H1 (cell line): ENCODE results near the gene NGFR. TPM values are rescaled to one million over a fixed set of nuclear protein-coding genes. Genes with fewer than 3 reads are reported as not detected.

Source experiments
- BACH1 ChIP-seq: IDR thresholded peaks from 2 replicates; pipeline ENCODE4 v1.6.1; 2012; ENCODE audit warnings: low read length, improper control_type of control experiment
- CREB1 ChIP-seq: IDR thresholded peaks from 2 replicates; pipeline ENCODE4 v1.6.1; 2012; ENCODE audit warnings: inconsistent platforms
- E2F6 ChIP-seq: IDR thresholded peaks from 2 replicates; pipeline ENCODE4 v1.6.1; 2012; ENCODE audit warnings: inconsistent platforms
- SIX5 ChIP-seq: IDR thresholded peaks from 2 replicates; pipeline ENCODE4 v1.6.1; 2011; ENCODE audit warnings: mild to moderate bottlenecking, low read depth, low read length
- polyA plus RNA-seq, 7 experiments: library from polyadenylated mRNA; depleted of rRNA in 3 of 7; stranded (reverse) in 5 of 7; unstranded in 2 of 7; fragments of >200 nt in 5 of 7; fragments of 200-250 nt in 2 of 7; gene quantifications; 1 replicate in 5 of 7; 2 replicates in 1 of 7; 4 replicates in 1 of 7; pipeline versions ENCODE4 v1.2.1 to v1.2.3, GENCODE V29; 2011 to 2013; ENCODE audit warnings: missing spikeins in 2 of 7, mixed read lengths in 2 of 7
- total RNA-seq: library from RNA; stranded (reverse); fragmentation: NEBNext Ultra II Directional; extraction: Animal tissue kit (Norgen Biotek cat#: 25700); gene quantifications from 2 replicates; pipeline ENCODE4 v1.2.1, GENCODE V29; 2021
- TF ChIP-seq, protein P1 (sequence below): IDR thresholded peaks from 2 replicates; pipeline ENCODE4 v1.6.1; 2011; ENCODE audit warnings: low read length, improper control_type of control experiment
- TF ChIP-seq, protein P2 (sequence below): IDR thresholded peaks from 2 replicates; pipeline ENCODE4 v1.6.1; 2012; ENCODE audit warnings: inconsistent platforms

The NGFR gene
- total and polyA plus RNA-seq, 2 of the 8 experiments (the other 6 are each of a cell fraction or from before 2014, with no cell fraction given) = 8.1 to 10.3 TPM

DNA sequence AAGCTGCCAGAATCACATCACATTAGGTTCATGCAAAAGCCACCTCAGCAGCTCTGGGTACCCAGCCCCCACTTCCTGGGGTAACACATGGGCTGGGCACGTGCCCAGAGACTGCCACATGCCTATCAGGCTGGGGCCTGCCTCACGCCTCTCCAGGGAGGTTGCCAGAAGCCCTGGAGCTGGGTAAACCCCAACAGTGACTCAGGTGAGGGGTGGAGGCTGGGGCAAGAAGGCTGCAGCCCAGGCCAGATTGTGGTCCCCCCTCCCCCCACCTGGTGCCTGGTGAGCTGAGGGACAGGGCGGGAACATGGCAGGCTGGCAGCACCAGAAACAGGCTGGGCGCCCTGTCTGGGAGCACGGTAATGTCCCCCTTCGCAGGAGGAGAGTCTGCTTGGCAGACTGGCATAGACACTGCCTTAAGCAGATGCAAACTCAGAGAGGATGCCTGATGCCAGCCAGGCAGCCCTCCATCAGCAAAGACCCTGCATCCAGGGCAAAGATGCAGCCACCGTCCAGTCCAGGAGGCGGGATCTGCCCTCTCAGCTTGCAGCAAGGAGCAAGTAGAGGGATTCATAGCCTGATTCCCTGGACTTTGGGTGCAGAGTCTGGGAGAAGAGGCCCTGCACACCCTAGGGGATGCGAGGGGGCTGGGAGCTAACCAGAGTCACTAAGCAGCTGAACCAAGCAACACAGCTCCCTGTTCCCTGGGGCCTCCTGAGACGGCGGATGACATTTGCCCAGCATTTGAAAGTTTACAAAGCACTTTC is 28.8 kb downstream of the NGFR start (continued):
- TF ChIP-seq, protein P1, sequence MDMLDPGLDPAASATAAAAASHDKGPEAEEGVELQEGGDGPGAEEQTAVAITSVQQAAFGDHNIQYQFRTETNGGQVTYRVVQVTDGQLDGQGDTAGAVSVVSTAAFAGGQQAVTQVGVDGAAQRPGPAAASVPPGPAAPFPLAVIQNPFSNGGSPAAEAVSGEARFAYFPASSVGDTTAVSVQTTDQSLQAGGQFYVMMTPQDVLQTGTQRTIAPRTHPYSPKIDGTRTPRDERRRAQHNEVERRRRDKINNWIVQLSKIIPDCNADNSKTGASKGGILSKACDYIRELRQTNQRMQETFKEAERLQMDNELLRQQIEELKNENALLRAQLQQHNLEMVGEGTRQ = no peak
- TF ChIP-seq CREB1 = no peak
- no peak for TF ChIP-seq BACH1
- TF ChIP-seq, protein P2, sequence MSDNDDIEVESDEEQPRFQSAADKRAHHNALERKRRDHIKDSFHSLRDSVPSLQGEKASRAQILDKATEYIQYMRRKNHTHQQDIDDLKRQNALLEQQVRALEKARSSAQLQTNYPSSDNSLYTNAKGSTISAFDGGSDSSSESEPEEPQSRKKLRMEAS = peak; percentile 45; the same call in 1 of the 2 replicates
- no peak for TF ChIP-seq SIX5
- 0 out of 2 replicates have a peak, but pooled peaks have one; percentile 38 for TF ChIP-seq E2F6
